ENCODE data around the gene LZIC.
"Not testable (repeated sequence)": the region's sequence is repeated elsewhere in the genome, so short reads cannot be mapped to it uniquely, and the experiment has no call there.

LZIC gene

DNA sequence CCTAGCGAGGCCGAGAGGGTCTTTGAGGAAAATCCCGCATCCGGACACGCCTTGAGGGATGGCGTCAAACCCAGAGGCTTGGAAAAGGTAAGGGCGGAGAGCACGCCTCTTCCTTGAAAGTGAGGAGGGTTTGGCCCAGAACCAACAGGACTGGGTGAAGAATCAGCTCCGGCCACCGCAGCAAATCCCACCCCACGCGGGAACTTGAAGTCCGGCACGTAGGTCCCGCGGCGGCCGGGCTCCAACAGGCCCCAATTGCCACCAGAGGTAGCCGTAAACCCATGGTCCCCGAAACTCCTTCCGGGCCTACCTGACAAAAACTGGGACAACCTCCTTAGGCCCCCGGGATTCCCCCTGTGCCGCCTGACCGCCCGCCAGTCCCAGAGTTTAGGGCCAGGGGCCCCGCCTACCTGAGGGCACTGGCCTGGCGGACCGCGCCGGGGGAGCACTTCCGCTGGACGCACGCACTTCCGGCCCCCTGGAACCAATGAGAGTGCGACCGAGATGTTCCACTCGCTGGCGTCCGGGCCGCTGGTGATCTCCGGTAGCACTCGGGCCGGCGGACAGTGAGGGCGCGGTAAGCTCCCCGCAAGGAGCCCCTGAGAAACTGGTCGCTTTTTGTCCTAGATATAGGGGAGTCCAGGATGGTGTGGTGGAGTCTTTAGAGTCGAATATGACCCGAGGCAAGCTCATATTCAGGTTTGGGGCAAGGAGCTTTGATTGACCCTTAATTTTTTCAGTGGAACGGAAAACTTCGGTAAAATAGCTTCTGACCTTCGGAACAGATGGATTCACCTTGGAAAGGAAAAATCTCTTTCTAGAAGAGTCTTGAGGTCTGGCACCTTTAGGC is at the start of gene LZIC, which contains the start of gene NMNAT1:
Gene LZIC, minus strand, starts transcription at position 453 of the 850 bp plus-strand sequence. CDS start 6,772 bp downstream, outside the sequence.
Gene NMNAT1, plus strand, starts transcription at position 537 of the 850 bp plus-strand sequence. CDS start 28,599 bp downstream, outside the sequence.
- in situ Hi-C loops (cut with MboI; ENCODE audit: low sequenced_read_pairs) = no loop called here

DNA sequence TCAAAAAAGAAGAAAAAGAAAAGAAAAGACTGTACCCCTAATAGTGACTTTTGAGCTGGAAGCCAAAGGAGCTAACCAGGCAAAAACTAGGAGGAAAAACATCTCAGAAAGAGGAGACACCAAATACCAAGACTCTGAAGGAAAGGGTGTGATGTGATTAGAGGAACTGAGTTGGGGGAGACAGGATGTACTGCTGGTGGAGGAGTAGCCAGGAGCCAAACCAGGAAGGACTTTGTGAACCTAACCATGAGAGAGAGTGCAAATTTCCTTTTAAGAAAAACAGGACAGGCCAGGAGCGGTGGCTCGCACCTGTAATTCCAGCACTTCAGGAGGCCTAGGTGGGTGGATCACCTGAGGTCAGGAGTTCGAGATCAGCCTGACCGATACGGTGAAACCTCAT is 49.7 kb upstream of the LZIC start:
- in situ Hi-C loops (cut with MboI; ENCODE audit: low sequenced_read_pairs) = no loop called here

DNA sequence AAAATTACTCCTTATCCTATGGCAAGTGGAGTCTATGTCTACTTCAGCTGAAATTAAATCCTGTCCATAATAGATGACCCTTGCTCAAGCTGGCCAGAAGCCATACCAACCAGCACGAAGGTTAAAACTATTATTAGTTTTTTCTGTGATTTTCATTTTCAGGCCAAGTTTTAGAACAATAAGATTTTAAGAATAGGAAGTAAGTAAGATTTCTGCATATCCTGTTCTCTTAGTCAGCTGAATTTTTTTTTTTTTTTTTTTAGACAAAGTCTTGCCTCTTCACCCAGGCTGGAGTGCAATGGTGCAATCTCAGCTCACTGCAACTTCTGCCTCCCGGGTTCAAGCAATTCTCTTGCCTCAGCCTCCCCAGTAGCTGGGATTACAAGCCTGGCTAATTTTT is 47.8 kb upstream of the LZIC start:
- in situ Hi-C loops (cut with MboI; ENCODE audit: low sequenced_read_pairs) = no loop called here

DNA sequence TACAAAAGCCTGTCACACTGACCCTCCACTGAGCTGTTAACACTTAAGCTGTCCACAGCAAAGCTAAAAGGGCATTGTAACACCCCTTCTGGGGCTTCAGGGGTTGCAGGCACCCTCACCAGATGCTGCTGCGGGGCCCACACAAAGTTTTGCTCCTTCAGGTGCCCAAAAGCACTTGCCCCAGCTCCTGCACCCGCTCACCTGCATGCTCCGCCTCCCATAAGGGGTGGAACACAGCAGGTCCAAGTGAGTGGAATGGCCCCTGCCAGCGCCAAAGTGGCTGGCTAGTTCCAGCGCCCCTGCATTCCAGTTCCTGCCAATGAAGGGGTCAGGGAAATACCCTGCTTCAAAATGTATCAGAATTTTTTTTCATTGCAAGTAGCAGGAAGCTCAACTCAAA is 46.6 kb upstream of the LZIC start:
- in situ Hi-C loops (cut with MboI; ENCODE audit: low sequenced_read_pairs) = no loop called here

DNA sequence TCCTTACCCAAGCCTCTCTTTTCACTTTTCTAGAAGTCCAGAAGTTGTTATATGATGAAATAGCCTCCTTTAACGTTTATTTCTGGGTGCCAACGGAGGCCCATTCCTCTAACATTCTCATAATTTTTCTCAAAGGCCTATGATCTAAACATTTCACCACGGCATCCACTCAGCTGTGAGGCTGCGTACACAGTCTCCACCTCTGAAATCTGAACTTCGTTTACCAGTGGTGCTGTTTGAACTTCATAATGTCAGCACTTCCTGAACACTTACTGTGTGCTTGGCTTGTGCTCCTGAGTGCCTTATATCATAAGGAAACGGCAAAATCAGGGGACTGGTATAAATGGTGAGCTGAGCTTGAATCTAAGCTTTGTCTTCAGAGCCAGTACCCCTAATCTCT is 41.8 kb upstream of the LZIC start:
- in situ Hi-C loops (cut with MboI; ENCODE audit: low sequenced_read_pairs) = no loop called here

DNA sequence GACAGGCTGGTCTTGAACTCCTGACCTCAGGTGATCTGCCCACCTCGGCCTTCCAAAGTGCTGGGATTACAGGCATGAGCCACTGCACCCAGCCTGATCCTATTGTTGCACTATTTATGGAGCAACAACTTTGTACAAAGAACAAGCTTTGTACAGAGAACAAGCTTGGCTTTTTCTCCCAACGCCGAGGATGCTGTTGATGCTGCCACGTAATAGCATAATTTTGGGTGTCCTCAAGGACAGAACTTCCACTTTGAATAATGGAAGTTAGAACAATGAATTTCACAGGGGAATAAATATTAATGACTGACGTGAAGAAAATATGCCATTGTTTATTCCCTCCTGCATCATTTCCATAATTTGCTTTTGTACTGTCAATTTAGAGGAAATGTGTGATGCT is 41.1 kb upstream of the LZIC start:
- in situ Hi-C loops (cut with MboI; ENCODE audit: low sequenced_read_pairs) = no loop called here

DNA sequence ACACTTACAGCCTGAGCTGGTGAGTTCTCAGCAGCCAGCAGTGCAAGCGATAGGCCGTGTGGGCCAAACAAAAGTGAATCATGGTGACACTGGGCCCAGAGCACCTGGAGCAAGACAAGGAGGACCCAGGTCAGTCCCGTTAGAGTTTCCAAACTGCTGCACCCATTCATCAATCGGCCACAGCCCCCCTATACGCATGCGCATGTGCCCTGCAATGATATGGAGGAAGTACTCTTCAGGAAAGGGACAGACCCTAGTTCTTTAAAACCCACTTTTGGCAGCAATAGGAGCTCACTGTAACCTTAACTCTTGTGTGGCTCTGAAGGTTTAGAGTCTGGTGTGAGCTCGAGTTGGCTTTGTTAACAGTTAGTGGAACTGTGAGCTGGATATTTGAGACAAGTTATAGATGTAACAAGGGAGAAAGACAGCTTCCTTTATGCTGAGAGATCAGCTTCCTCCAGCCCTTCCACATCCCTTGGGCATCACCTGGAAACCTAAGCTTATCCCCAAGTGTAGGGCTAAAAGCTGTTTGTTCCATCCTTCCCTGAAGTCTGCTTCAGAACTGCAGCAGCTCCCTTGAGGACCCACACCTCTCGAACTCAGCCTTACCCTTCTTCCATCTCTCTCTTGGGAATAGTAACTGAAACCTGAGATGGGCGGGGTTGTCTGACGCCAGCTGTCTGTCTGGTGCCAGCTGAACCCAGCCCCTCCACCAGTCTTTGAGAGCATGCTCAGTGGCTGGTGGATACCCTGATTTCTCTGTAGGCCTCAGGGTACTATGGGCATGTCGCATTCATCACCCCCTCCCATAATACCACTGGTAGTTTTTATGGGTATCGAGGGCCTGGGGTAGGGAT is 17.7 kb upstream of the LZIC start:
- in situ Hi-C loops (cut with MboI; ENCODE audit: low sequenced_read_pairs) = no loop called here

DNA sequence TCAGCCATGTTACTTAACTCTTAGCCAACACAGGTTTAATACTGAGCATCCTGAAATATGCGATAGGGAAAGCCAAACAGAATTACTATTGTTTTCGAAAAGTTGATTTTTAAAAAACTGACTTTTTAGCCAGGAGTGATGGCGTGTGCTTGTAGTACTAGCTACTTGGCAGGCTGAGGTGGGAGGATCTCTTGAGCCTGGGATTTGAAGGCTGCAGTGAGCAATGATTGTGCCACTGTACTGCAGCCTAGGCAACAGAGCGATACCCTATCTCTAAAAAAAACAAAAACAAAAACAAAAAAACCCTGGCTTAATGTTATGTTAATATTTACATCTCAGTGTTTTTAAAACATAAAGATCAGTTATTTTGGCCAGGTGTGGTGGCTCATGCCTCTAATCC is 16.8 kb upstream of the LZIC start:
- in situ Hi-C loops (cut with MboI; ENCODE audit: low sequenced_read_pairs) = no loop called here

DNA sequence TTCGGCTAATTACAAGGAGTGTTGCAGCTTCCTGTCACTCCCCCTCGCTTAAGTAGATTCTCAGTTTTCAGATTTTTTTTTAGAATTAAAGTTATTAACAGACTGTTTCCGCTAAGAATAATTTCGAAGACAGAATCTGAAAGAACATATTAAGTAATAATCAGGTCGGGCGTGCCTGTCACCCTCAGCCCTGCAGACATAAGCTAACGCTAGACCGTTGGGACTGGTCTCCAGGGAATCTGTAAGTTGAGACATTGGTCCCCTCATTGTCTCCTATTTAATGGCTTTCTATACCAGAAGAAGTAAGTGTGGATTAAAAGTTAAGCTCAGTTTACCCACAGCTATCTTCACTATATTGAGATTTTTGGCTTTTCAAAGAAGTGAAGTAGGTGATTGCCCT is 14.5 kb upstream of the LZIC start:
- in situ Hi-C loops (cut with MboI; ENCODE audit: low sequenced_read_pairs) = no loop called here

DNA sequence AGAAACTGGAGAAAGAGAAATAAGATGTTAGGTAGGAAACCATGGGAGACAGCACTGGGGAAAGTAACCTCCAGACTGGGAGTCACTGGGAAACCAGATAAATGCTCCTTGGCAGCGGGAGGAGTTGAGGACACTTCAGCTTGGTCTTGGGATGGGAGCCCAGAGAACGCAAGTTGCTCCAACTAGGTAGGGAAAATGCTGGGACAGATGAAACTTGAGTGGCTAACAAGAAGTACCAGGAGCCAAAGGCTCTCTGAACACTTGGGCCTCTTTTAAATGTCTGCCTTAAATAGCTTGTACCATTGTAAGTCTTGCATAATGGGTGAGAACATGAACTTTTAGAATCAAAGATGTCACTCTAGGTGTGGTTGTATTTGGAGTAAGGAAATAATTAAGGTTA is 3.1 kb upstream of the LZIC start:
- in situ Hi-C loops (cut with MboI; ENCODE audit: low sequenced_read_pairs) = no loop called here

DNA sequence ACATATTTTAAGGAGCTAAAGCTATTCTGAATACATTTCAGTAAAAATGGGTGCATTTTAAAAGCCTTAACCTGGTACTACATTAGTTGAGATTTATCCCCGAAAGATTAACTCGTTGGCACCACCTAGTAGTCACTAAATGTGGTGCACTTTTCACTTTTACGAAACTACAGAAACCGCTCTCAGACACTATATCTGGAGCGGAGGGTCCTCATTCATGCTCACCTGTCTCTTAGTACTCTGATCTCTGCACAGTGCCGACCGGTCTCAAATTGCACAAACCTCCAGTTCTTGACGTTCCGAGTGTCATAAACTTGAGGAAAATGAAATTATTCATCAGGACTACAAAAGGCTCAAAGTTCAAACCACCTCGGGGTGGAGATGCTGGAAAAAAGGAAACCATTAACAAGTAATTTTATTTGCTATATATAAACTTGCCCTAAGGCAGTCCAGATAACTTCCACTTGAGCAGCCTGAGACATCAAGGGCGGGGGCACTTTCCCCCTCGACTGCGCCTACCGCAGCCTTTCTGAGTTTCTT is 722 bp downstream of the LZIC start:
- in situ Hi-C loops (cut with MboI; ENCODE audit: low sequenced_read_pairs) = no loop called here

DNA sequence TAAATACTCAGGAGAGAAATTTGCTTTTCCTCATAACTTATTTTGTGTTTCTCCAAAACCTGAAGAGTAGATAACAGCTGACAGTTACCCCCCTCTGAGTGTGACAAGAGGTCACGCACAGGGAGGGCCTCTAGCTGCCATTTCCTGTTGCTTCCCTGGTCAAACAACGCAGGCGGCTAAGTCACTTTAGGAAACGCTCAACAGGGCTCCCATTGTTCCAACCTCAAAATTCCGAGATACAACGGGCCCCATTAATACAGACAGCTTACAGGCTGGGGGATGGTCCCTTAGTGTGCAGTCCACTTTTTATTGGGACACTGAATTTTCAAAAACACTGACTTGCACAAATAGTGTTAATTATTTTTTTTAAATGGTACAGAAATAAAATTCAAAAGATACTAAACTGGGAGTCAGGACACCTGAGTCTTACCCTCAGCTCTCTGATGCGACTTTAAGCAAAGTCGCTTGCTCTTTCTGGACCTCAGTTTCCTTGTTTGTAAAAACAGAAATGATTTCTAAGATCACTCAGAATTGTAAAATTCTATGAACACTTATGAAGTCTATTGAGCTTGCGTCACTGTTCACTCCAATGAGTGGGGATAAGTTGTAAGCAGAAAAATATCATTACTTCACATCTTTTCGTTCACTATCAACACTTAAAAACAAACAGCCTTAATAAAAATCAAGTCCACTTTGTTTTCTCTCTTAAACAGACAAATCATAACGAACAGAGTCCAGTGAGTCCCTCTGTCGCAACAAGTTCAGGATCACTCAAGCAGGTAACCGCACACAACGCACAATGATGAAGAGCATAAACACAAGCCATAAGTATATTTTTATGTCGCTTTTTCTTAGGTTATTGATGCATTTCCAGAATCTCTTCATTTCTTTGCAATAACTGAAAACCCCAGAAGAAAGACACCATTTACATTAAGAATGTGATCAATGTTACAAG is 13.5 kb downstream of the LZIC start:
- in situ Hi-C loops (cut with MboI; ENCODE audit: low sequenced_read_pairs) = no loop called here

DNA sequence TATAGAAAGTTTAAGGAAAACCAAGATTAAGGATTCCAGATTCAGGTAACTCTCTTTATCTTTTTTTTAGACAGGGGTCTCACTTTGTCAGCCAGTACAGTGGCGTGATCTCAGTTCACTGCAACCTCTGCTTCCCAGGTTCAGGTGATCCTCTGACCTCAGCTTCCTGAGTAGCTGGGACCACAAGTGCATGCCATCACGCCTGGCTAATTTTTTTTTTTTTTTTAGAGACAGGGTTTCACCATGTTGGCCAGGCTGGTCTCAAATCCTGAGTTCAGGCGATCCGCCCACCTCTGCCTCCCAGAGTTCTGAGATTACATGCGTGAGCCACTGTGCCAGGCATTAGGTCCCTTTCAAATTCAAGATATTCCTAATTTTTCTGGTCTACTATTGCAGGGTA is 15.9 kb downstream of the LZIC start:
- in situ Hi-C loops (cut with MboI; ENCODE audit: low sequenced_read_pairs) = no loop called here

DNA sequence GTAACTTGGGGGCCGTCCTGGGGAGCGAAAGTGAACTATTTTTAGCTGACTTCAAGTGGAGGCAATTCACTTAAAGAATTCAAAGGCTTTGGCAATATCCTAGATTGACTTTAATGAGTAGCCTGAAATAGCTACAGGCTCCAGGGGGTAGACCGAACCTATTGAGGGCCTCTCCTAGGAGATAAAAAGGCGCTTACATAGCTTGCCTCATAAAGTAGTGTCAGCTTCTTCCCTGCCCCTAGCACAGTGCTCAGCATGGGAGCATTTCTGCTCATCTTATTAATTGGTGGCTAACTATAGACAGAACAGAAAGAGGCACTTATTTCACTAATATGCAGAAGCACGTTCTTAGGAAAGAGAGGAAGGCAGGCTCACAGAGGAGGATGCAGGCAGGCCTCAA is 20.8 kb downstream of the LZIC start:
- in situ Hi-C loops (cut with MboI; ENCODE audit: low sequenced_read_pairs) = no loop called here

DNA sequence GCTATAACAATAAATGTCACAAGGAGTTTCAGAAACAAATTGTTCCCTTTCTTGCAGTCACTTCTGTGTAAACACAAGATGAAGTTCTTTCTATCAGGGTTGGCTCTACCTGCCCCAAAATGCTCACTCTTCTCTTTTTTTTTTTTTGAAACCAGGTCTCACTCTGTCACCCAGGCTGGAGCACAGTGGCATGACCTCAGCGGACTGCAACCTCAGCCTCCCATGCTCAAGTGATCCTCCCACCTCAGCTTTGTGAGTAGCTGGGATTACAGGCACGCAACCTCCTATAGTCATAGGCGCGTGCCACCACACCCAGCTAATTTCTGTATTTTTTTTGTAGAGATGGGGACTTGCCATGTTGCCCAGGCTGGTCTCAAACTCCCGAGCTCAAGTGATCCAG is 22.6 kb downstream of the LZIC start:
- in situ Hi-C loops (cut with MboI; ENCODE audit: low sequenced_read_pairs) = no loop called here

DNA sequence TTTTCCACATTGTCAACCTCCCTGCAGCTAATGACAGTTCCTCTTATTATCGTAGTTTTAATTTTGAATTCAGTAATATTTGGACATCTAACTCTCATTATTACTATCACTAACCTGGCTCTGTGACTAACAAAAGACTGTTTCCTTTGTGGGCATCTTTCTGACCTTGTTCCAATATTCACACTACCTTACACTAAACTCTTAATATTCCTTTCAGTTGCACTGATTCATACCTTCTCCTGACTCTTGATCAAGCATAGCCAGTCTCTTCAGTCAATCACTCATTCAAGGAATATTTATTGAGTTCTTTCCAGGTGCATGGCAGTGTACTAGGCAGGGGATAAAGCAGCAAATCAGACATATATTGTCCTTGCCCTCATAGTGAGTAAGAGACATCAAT is 25.3 kb downstream of the LZIC start:
- in situ Hi-C loops (cut with MboI; ENCODE audit: low sequenced_read_pairs) = no loop called here

DNA sequence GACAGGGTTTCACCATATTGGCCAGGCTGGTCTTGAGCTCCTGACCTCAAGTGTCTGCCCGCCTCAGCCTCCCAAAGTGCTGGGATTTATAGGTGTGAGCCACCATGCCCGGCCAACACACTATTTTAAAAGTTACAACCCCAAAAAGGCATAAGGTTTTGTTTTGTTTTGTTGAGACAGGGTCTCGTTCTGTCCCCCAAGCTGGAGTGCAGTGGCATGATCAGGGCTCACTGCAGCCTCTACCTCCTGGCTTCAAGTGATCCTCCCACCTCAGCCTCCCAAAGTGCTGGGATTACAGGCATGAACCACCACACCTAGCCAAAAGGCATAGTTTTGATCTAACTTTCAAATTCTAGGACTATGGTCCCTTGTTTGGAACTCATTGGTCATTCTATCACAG is 25.7 kb downstream of the LZIC start:
- in situ Hi-C loops (cut with MboI; ENCODE audit: low sequenced_read_pairs) = not testable (repeated sequence)

DNA sequence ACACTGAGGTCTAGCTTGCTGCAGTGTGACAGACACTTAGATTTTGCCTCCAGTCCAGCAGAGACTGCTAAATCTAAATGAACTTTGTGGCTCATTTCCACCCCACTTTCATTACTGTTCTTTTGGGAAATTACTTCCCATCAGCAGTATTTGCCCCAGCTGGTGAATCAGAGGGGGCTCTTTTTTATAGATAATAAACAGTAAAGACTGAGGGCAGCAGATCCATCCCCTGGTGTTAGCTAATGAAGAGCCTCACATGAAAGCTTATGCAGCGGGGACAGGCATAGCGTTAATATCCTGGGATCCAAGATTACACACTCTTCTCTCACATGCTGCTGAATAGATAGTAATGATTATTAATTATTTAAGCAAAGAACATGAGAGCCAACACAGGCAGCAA is 26.7 kb downstream of the LZIC start:
- in situ Hi-C loops (cut with MboI; ENCODE audit: low sequenced_read_pairs) = no loop called here

DNA sequence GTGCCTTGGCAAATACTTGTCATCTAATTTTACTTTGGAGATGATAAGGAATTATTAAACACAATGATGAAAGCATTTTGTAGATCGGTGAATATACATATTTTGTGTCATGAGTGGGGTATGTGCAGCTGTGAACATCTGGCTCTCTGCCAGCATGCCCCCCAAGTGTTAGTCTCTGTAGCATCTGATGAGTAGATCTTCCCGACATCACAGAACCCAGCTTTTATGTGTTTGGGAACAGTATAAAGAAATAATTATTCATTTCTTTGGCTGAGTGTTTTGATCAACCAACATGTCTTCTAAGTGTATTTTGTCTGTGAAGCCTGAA is 28.6 kb downstream of the LZIC start:
- in situ Hi-C loops (cut with MboI; ENCODE audit: low sequenced_read_pairs) = no loop called here

DNA sequence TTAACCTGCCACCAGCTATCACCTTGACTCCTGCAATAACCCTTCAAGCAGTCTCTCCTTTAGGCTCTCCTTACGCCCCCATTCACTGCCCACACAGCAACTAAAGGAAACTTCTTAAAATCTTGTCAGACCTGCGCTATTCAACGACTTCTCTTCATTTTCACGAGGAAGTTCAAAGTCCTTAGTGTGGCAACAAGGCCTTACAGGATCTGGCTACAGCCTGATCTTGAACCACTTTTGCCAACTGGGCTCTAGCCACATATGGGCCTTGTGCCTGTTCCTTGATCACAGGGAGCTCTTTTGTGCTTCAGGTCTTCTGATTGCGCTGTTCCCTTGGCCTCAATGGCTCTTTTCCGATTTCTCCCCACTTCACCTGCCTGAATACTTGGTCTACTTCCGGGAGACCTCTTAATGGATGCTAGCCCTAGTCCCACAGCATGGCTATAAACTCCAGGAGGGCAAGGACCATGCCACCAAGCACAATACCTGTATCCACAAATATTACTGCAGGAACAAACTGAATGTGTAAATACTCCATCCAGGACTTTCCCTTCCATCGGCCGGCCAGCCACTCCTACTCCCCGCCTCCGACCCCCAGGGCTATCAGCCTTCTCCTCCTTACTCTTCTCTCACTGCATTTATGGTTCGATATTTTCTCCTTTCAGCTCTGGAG is 30.8 kb downstream of the LZIC start:
- in situ Hi-C loops (cut with MboI; ENCODE audit: low sequenced_read_pairs) = no loop called here

Data from hTERT RPE-1 (cell line).